Ovary (tissue), 9 donors: ENCODE data around the gene SLC22A12. TPM values are rescaled to one million over a fixed set of nuclear protein-coding genes. Genes with fewer than 3 reads are reported as not detected.

Source experiments
- DNase-seq, 5 donors: peaks; one replicate each; pipeline ENCODE4 v3.0.0-alpha.2; 2019 to 2020
- H3K27ac ChIP-seq, 2 donors: fragments of 200-600 bp; one replicate each; pipeline versions ENCODE4 v1.5.1 to v1.8.0; 2019 to 2022
- H3K27me3 ChIP-seq: fragments of 200-600 bp; one replicate; pipeline ENCODE4 v1.8.0; 2022
- H3K36me3 ChIP-seq: fragments of 200-600 bp; sonication (generic); one replicate; pipeline ENCODE4 v1.5.1; 2019
- H3K4me1 ChIP-seq: one replicate; pipeline ENCODE4 v1.8.1; 2013; ENCODE audit warnings: mild to moderate bottlenecking, moderate library complexity; ENCODE audit not compliant: insufficient read depth
- H3K4me3 ChIP-seq: fragments of 200-600 bp; sonication (generic); one replicate; pipeline ENCODE4 v1.5.1; 2017
- H3K9me3 ChIP-seq, 2 donors: fragments of 200-600 bp in 1 of 2; sonication (generic) in 1 of 2; one replicate each; pipeline versions ENCODE4 v1.5.1 to v1.8.1; 2013 to 2019; ENCODE audit warnings: mild to moderate bottlenecking in 1 of 2, moderate library complexity in 1 of 2
- EP300 ChIP-seq: sonication (generic); formaldehyde crosslinking; IDR thresholded peaks from one replicate; pipeline ENCODE4 v1.6.1; 2017; ENCODE audit warnings: antibody characterized with exemption
- POLR2A ChIP-seq: fragments of 450-650 bp; IDR thresholded peaks from one replicate; pipeline ENCODE4 v1.6.1; 2017; ENCODE audit warnings: antibody characterized with exemption, mild to moderate bottlenecking, moderate library complexity
- WGBS, 3 donors: extraction: QIAGEN DNeasy Blood & Tissue Kit in 1 of 3; methylation state at CpG; one replicate each; pipeline versions ENCODE4 v1.1.5 to v1.1.7; 2013 to 2017; 5-methylcytosine and 5-hydroxymethylcytosine counted together
- intact Hi-C, 4 donors: fragments of 100-400 bp; cut with DNase I; formaldehyde crosslinking; loops; one replicate each; pipeline versions ENCODE4 v1.11.0 to v1.15.1; 2022 to 2023
- polyA plus RNA-seq, 2 donors: library from polyadenylated mRNA; stranded (reverse); fragments of 200-250 nt in 1 of 2; fragments of 350-450 nt in 1 of 2; fragmentation: Illumina TruSeq in 1 of 2; extraction: RNeasy Lipid Tissue Mini Kit (QIAGEN cat#74804) in 1 of 2; gene quantifications; one replicate each; pipeline ENCODE4 v1.2.3, GENCODE V29; 2013 to 2014
- total RNA-seq, 7 donors: library from RNA; depleted of rRNA in 2 of 7; stranded (reverse); fragments of >200 nt in 2 of 7; fragmentation: NEBNext Ultra II Directional in 3 of 7; extraction: Animal tissue kit (Norgen Biotek cat#: 25700) in 3 of 7; gene quantifications; one replicate each; pipeline versions ENCODE4 v1.1.0 to v1.2.4, GENCODE V29; 2016 to 2023
- TF ChIP-seq, protein P1 (sequence below), 3 donors: fragments of 450-650 bp in 2 of 3; fragments of 200-600 bp in 1 of 3; IDR thresholded peaks; one replicate each; pipeline versions ENCODE4 v1.5.1 to v1.8.0; 2016 to 2022; ENCODE audit warnings: antibody characterized with exemption in 3 of 3, mild to moderate bottlenecking in 1 of 3
- donor health status: DM: no; HTN: no; CAD: no; lungs with moderate emphysema.
- donor health status: DM: no; HTN: no; CAD: no.
- donor health status: Bipolar disorder and iron deficiency.
- donor health status: DM: yes; HTN: yes; CAD: no.
- donor health status: DM: no; HTN: no; CAD: no.
- donor health status: DM: yes; HTN: yes; CAD: no.

Gene SLC22A12
- total and polyA plus RNA-seq, 9 donors = not detected

DNA sequence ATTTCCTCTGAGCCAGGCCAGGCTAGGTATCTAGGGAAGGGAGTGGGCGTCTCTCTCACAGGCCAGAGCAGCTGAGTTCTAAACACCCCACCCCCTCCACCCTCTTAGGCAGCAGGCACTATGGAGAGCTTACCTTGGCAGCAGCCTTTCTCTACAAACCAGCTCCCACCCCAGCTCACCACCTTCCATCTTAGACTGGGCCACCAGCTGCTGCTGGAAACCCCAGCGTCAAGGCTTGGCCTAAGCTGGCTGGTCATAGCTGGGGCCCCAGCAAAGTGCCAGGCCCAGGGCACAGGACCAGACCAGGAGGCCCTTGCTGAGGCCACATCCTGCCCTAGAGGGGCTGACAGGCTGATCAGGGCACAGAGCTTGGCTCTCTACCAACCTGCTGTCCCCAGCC is 20.2 kb downstream of the SLC22A12 start:
- 82 to 100% (median 94%) methylated on average over 2 of the region's 2 CpGs for WGBS, 3 donors

DNA sequence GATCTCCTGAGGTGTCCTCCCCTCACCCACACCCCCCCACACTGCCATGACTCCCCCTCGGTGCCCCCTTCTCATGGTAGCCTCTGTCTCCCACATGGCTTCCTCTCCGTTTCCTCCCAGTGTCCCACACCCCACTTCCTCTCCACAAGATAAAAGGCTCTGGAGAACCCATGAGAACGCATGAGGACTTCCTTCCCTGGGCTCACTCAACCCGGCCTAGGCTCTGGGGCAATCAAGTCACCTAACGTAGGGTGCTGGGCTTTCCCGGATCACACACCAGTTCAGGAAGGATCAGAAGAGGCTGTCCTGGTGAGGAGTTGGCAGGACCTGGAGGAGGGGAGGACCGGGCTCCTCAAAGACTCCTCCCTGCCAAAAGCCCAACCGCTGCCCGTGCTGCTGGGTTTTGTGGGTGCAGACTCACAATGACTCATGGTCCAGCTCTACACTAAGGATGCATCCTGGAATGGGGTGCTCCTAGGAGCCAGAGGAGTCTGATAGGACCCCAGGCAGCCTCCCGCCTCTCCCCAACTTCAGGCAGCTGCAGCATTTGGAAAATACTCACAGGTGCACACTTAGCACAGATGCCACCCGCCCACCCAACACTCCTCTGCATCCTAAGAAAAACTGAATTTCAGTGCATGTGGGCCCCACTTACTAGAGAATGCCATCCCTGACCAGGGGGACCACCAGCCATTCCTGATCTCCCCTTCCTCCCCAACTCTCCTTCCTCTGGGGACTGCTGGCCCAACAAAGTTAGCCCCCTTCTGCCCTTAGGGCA is 21.0 kb downstream of the SLC22A12 start:
- no peak overlapping the region for H3K27ac ChIP-seq
- no peak for DNase-seq
- no peaks in the 10 kb centered on the region for H3K9me3 ChIP-seq
- H3K4me1 ChIP-seq = peaks cover 8% of the 10 kb centered on the region
- no peaks in the 10 kb centered on the region for H3K36me3 ChIP-seq
- no peak overlapping the region for H3K4me3 ChIP-seq
- no peaks in the 10 kb centered on the region for H3K27me3 ChIP-seq
- intact Hi-C loops = no loop called here
- TF ChIP-seq, protein P1, sequence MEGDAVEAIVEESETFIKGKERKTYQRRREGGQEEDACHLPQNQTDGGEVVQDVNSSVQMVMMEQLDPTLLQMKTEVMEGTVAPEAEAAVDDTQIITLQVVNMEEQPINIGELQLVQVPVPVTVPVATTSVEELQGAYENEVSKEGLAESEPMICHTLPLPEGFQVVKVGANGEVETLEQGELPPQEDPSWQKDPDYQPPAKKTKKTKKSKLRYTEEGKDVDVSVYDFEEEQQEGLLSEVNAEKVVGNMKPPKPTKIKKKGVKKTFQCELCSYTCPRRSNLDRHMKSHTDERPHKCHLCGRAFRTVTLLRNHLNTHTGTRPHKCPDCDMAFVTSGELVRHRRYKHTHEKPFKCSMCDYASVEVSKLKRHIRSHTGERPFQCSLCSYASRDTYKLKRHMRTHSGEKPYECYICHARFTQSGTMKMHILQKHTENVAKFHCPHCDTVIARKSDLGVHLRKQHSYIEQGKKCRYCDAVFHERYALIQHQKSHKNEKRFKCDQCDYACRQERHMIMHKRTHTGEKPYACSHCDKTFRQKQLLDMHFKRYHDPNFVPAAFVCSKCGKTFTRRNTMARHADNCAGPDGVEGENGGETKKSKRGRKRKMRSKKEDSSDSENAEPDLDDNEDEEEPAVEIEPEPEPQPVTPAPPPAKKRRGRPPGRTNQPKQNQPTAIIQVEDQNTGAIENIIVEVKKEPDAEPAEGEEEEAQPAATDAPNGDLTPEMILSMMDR (IDR thresholded peaks at IDR 0.05) = no peak
- no peak for TF ChIP-seq EP300
- TF ChIP-seq POLR2A = no peak
- 80 to 86% (median 84%) methylated on average over 11 of the region's 11 CpGs for WGBS, 3 donors

More for the DNA sequence above, 20.2 kb downstream of the SLC22A12 start:
- no peak overlapping the region for H3K27ac ChIP-seq
- TF ChIP-seq EP300 (no peak), POLR2A (no peak)
- TF ChIP-seq, protein P1 (IDR thresholded peaks at IDR 0.05) = no peak
- H3K4me3 ChIP-seq = no peak overlapping the region
- H3K27me3 ChIP-seq = no peaks in the 10 kb centered on the region
- H3K4me1 ChIP-seq = peaks cover 8% of the 10 kb centered on the region
- H3K36me3 ChIP-seq = no peaks in the 10 kb centered on the region
- intact Hi-C loops = no loop called here
- DNase-seq = no peak
- no peaks in the 10 kb centered on the region for H3K9me3 ChIP-seq

DNA sequence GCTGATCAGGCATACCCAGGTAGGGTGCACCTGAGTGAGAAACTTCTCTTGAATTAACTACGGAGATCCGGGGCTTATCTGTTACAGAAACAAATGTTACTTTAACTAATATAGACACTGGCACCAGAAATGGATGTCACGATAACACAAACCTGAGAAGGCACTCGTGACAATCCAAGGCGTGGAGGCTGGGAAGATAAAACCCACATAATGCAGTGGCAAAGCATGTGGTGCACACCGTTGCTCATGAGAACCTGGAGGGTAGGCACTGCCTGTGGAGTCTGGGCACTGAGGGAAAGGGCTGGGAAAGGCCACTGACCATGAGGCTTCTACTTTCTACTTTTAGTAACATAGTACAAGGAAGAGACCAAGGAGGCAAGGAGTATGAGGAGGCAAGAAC is 22.6 kb downstream of the SLC22A12 start:
- H3K4me3 ChIP-seq = no peak overlapping the region
- no peaks in the 10 kb centered on the region for H3K9me3 ChIP-seq
- TF ChIP-seq, protein P1 (IDR thresholded peaks at IDR 0.05) = no peak
- no peak for TF ChIP-seq EP300
- no peak for TF ChIP-seq POLR2A
- H3K36me3 ChIP-seq = no peaks in the 10 kb centered on the region
- peaks cover 6% of the 10 kb centered on the region for H3K4me1 ChIP-seq
- no peak for DNase-seq
- no peak overlapping the region for H3K27ac ChIP-seq
- 89 to 94% (median 89%) methylated on average over 6 of the region's 6 CpGs for WGBS, 3 donors
- no peaks in the 10 kb centered on the region for H3K27me3 ChIP-seq
- intact Hi-C loops = no loop called here

DNA sequence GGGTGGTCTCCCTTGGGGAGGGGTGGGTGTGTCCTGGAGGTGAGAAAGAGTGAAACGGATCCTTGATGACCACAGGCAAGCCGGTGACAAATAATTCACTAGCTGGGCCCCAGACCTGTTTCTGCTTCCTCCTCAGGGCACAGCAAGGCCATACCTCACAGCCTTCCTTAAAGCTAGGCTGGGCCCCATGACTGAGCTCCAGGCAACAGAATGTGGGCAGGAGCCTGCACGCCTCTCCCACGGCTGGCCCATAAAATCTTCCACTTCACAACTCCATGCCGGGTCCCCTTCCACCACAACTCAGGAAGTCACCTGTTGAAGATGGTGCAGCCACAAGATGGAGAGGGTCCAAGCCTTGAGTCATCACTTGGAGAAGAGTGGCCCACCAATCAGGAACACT is 23.9 kb downstream of the SLC22A12 start:
- intact Hi-C loops = no loop called here
- no peaks in the 10 kb centered on the region for H3K27me3 ChIP-seq
- TF ChIP-seq POLR2A (no peak), EP300 (no peak)
- TF ChIP-seq, protein P1 (IDR thresholded peaks at IDR 0.05) = no peak
- peaks cover 15% of the 10 kb centered on the region for H3K4me1 ChIP-seq
- H3K9me3 ChIP-seq = no peaks in the 10 kb centered on the region
- H3K27ac ChIP-seq = no peak overlapping the region
- H3K4me3 ChIP-seq = no peak overlapping the region
- H3K36me3 ChIP-seq = no peaks in the 10 kb centered on the region
- DNase-seq = no peak
- 77 to 79% (median 78%) methylated on average over 5 of the region's 5 CpGs for WGBS, 3 donors
